PFSK-1 (cell line): Measurements from ENCODE around the gene KCNH4.

Experiments used
- FOXP2 ChIP-seq: optimal IDR thresholded peaks from 2 replicates; pipeline ENCODE3; 2011; ENCODE audit warnings: borderline replicate concordance, control low read depth, inconsistent platforms; ENCODE audit not compliant: insufficient read depth; ENCODE audit errors: extremely low read length, extremely low read depth
- POLR2AphosphoS5 ChIP-seq: IDR thresholded peaks from 2 replicates; pipeline ENCODE4 v1.6.1; 2012; ENCODE audit warnings: low read depth, mild to moderate bottlenecking, control low read depth, low read length, moderate library complexity
- REST ChIP-seq, 2 experiments: IDR thresholded peaks; 2 replicates each; pipeline versions ENCODE4 v1.6.1 to v1.8.0; 2011 to 2012; ENCODE audit warnings: low read depth in 2 of 2, low read length in 2 of 2, control low read depth in 1 of 2, inconsistent platforms in 1 of 2, mild to moderate bottlenecking in 1 of 2, moderate library complexity in 1 of 2; ENCODE audit not compliant: insufficient read depth in 1 of 2
- SIN3A ChIP-seq: IDR thresholded peaks from 2 replicates; pipeline ENCODE4 v1.6.1; 2012; ENCODE audit warnings: mild to moderate bottlenecking, low read length, moderate library complexity, borderline replicate concordance; ENCODE audit not compliant: insufficient read depth
- TAF1 ChIP-seq: IDR thresholded peaks from 2 replicates; pipeline ENCODE4 v1.6.1; 2012; ENCODE audit warnings: low read length, control low read depth, borderline replicate concordance; ENCODE audit not compliant: insufficient read depth

The KCNH4 gene

GRCh38 chr17:42124256-42124655 lies 56.7 kb downstream of the KCNH4 start:
- TF ChIP-seq SIN3A (no peak), REST (IDR thresholded peaks at IDR 0.05; ENCODE audit: insufficient read depth in 1 of 2, low read depth in 2 of 2, low read length in 2 of 2) (no peak), TAF1 (no peak), FOXP2 (no peak), POLR2AphosphoS5 (no peak)

GRCh38 chr17:42122371-42123303 lies 58.3 kb downstream of the KCNH4 start, which contains the start of gene HSPB9:
Gene HSPB9, plus strand, starts transcription at chr17:42122804. Its CDS starts 47 bp downstream, at chr17:42122851.
- TF ChIP-seq TAF1 (no peak), POLR2AphosphoS5 (no peak), FOXP2 (no peak), REST (IDR thresholded peaks at IDR 0.05; ENCODE audit: insufficient read depth in 1 of 2, low read depth in 2 of 2, low read length in 2 of 2) (no peak), SIN3A (no peak)

- TF ChIP-seq REST (IDR thresholded peaks at IDR 0.05; ENCODE audit: insufficient read depth in 1 of 2, low read depth in 2 of 2, low read length in 2 of 2) (no peak), POLR2AphosphoS5 (peak; percentile 85), FOXP2 (peak; percentile 69), SIN3A (no peak), TAF1 (0 out of 2 replicates have a peak, but pooled peaks have one; percentile 41)
Observed at GRCh38 chr17:42120770-42121769, 59.9 kb downstream of the KCNH4 start, which contains the start of gene KAT2A. Gene KAT2A, minus strand, starts transcription at chr17:42121367. Its CDS starts 63 bp downstream, at chr17:42121304.

GRCh38 chr17:42120161-42120769 lies 60.7 kb downstream of the KCNH4 start:
- TF ChIP-seq POLR2AphosphoS5: no peak
- TF ChIP-seq TAF1: no peak
- TF ChIP-seq REST (IDR thresholded peaks at IDR 0.05; ENCODE audit: insufficient read depth in 1 of 2, low read depth in 2 of 2, low read length in 2 of 2): no peak
- no peak for TF ChIP-seq FOXP2
- no peak for TF ChIP-seq SIN3A
